H9 (cell line): ENCODE data around the gene WDPCP. TPM values are rescaled to one million over a fixed set of nuclear protein-coding genes. Genes with fewer than 3 reads are reported as not detected.

ENCODE experiments used
- DNase-seq: peaks from one replicate; pipeline ENCODE4 v3.0.0-alpha.2; 2017
- H2AFZ ChIP-seq: one replicate; pipeline ENCODE4 v1.6.1; 2013; ENCODE audit warnings: mild to moderate bottlenecking, low read length, control low read depth, moderate library complexity
- H2AK5ac ChIP-seq: 2 replicates; pipeline ENCODE4 v1.6.1; 2013; ENCODE audit warnings: low read length, control low read depth, mixed read lengths; ENCODE audit not compliant: insufficient read length
- H2BK120ac ChIP-seq: one replicate; pipeline ENCODE4 v1.6.1; 2013; ENCODE audit warnings: low read depth, mild to moderate bottlenecking, low read length, control low read depth, inconsistent platforms; ENCODE audit not compliant: poor library complexity, severe bottlenecking
- H2BK12ac ChIP-seq: 2 replicates; pipeline ENCODE4 v1.6.1; 2013; ENCODE audit warnings: low read length, control low read depth, mixed read lengths, low read depth; ENCODE audit not compliant: insufficient read length
- H2BK15ac ChIP-seq: 2 replicates; pipeline ENCODE4 v1.6.1; 2013; ENCODE audit warnings: low read depth, low read length, control low read depth
- H2BK20ac ChIP-seq: one replicate; pipeline ENCODE4 v1.6.1; 2013; ENCODE audit warnings: low read depth, mild to moderate bottlenecking, low read length, control low read depth, inconsistent platforms; ENCODE audit not compliant: poor library complexity, severe bottlenecking
- H2BK5ac ChIP-seq: 2 replicates; pipeline ENCODE4 v1.6.1; 2013; ENCODE audit warnings: low read length, control low read depth, mixed read lengths; ENCODE audit not compliant: insufficient read length
- H3K14ac ChIP-seq: 2 replicates; pipeline ENCODE4 v1.6.1; 2013; ENCODE audit warnings: low read length, control low read depth; ENCODE audit not compliant: insufficient read depth
- H3K18ac ChIP-seq: 2 replicates; pipeline ENCODE4 v1.6.1; 2013; ENCODE audit warnings: low read depth, mild to moderate bottlenecking, mixed read lengths, low read length, control low read depth; ENCODE audit not compliant: insufficient read length
- H3K23ac ChIP-seq: 2 replicates; pipeline ENCODE4 v1.6.1; 2013; ENCODE audit warnings: low read length, control low read depth, mixed read lengths, low read depth; ENCODE audit not compliant: insufficient read length
- H3K23me2 ChIP-seq: 2 replicates; pipeline ENCODE4 v1.6.1; 2013; ENCODE audit warnings: low read depth, mild to moderate bottlenecking, mixed read lengths, low read length, control low read depth; ENCODE audit not compliant: insufficient read length, poor library complexity, severe bottlenecking
- H3K27ac ChIP-seq: 2 replicates; pipeline ENCODE4 v1.5.1; 2013; ENCODE audit warnings: low read length, control low read depth, mixed read lengths, low read depth; ENCODE audit not compliant: insufficient read length
- H3K27me3 ChIP-seq: 2 replicates; pipeline ENCODE4 v1.6.1; 2013; ENCODE audit warnings: low read length, control low read depth, inconsistent platforms; ENCODE audit not compliant: insufficient read depth
- H3K4ac ChIP-seq: 2 replicates; pipeline ENCODE4 v1.6.1; 2013; ENCODE audit warnings: low read depth, mild to moderate bottlenecking, control low read depth, inconsistent platforms, low read length, moderate library complexity
- H3K4me1 ChIP-seq: 2 replicates; pipeline ENCODE4 v1.6.1; 2013; ENCODE audit warnings: low read length, control low read depth, inconsistent platforms; ENCODE audit not compliant: insufficient read depth
- H3K4me2 ChIP-seq: 2 replicates; pipeline ENCODE4 v1.6.1; 2013; ENCODE audit warnings: low read length, control low read depth, mixed read lengths; ENCODE audit not compliant: insufficient read length, insufficient read depth
- H3K56ac ChIP-seq: 2 replicates; pipeline ENCODE4 v1.6.1; 2013; ENCODE audit warnings: low read depth, mild to moderate bottlenecking, mixed read lengths, low read length, control low read depth; ENCODE audit not compliant: insufficient read length
- H3K79me1 ChIP-seq: 2 replicates; pipeline ENCODE4 v1.6.1; 2013; ENCODE audit warnings: low read depth, mild to moderate bottlenecking, moderate library complexity, low read length, control low read depth, inconsistent platforms; ENCODE audit not compliant: insufficient read depth, poor library complexity, severe bottlenecking
- H3K79me2 ChIP-seq: 2 replicates; pipeline ENCODE4 v1.6.1; 2013; ENCODE audit warnings: low read length, control low read depth, inconsistent platforms; ENCODE audit not compliant: insufficient read depth
- H3K9ac ChIP-seq: 2 replicates; pipeline ENCODE4 v1.6.1; 2013; ENCODE audit warnings: low read length, control low read depth, mixed read lengths; ENCODE audit not compliant: insufficient read length; ENCODE audit errors: extremely low read depth
- H3K9me3 ChIP-seq: one replicate; pipeline ENCODE4 v1.6.1; 2013; ENCODE audit warnings: low read depth, low read length, inconsistent platforms; ENCODE audit not compliant: control insufficient read depth
- H3T11ph ChIP-seq: one replicate; pipeline ENCODE4 v1.6.1; 2013; ENCODE audit warnings: mild to moderate bottlenecking, low read length, control low read depth, inconsistent platforms
- H4K20me1 ChIP-seq: one replicate; pipeline ENCODE4 v1.6.1; 2013; ENCODE audit not compliant: control insufficient read depth, insufficient read length, insufficient read depth
- H4K5ac ChIP-seq: 2 replicates; pipeline ENCODE4 v1.6.1; 2013; ENCODE audit warnings: low read depth, mild to moderate bottlenecking, mixed read lengths, low read length, control low read depth; ENCODE audit not compliant: insufficient read length
- H4K8ac ChIP-seq: replicated peaks from 2 replicates; pipeline ENCODE4 v1.6.1; 2013; ENCODE audit warnings: low read length, control low read depth, mixed read lengths, low read depth; ENCODE audit not compliant: insufficient read length
- H4K91ac ChIP-seq: 2 replicates; pipeline ENCODE4 v1.6.1; 2013; ENCODE audit warnings: low read depth, mild to moderate bottlenecking, moderate library complexity, mixed read lengths, low read length, control low read depth; ENCODE audit not compliant: insufficient read length
- H3K27ac Mint-ChIP-seq, 3 experiments: 2 replicates in 2 of 3; 3 replicates in 1 of 3; pipeline ENCODE4 v1.8.0; 2020 to 2021; ENCODE audit warnings: mixed read lengths in 3 of 3, mild to moderate bottlenecking in 1 of 3, moderate library complexity in 1 of 3
- H3K27me3 Mint-ChIP-seq: 2 replicates; pipeline ENCODE4 v1.8.0; 2021; ENCODE audit warnings: low read depth, mild to moderate bottlenecking, moderate library complexity, mixed read lengths
- H3K36me3 Mint-ChIP-seq, 3 experiments: 2 replicates in 2 of 3; 3 replicates in 1 of 3; pipeline ENCODE4 v1.8.0; 2020 to 2021; ENCODE audit warnings: low read depth in 3 of 3, mixed read lengths in 3 of 3; ENCODE audit not compliant: insufficient read depth in 1 of 3
- H3K4me1 Mint-ChIP-seq, 2 experiments: 2 replicates each; pipeline ENCODE4 v1.8.0; 2020; ENCODE audit warnings: mixed read lengths in 2 of 2
- H3K4me3 Mint-ChIP-seq, 2 experiments: 2 replicates in 1 of 2; 3 replicates in 1 of 2; pipeline ENCODE4 v1.8.0; 2020 to 2021; ENCODE audit warnings: mild to moderate bottlenecking in 2 of 2, mixed read lengths in 2 of 2, moderate library complexity in 1 of 2
- H3K9me3 Mint-ChIP-seq, 2 experiments: 2 replicates in 1 of 2; 3 replicates in 1 of 2; pipeline ENCODE4 v1.8.0; 2020; ENCODE audit warnings: mild to moderate bottlenecking in 2 of 2, mixed read lengths in 2 of 2, moderate library complexity in 1 of 2
- WGBS: extraction: QIAGEN DNeasy Blood & Tissue Kit; methylation state at CpG from one replicate; pipeline ENCODE4 v1.1.7; 2013; ENCODE audit warnings: missing lambda C conversion rate, low lambda C conversion rate, mixed read lengths; ENCODE audit not compliant: insufficient read length; ENCODE audit errors: extremely low coverage; 5-methylcytosine and 5-hydroxymethylcytosine counted together
- total RNA-seq: library from RNA; stranded (reverse); gene quantifications from 2 replicates; pipeline ENCODE4 v1.2.1, GENCODE V29; 2021
- TF ChIP-seq, protein P1 (sequence below): fragments of 200-600 bp; sonication (generic); conservative IDR thresholded peaks from 3 replicates; pipeline ENCODE4 v1.8.0; 2021; ENCODE audit warnings: antibody characterized with exemption, mild to moderate bottlenecking

The WDPCP gene
- total RNA-seq, 1 experiment from 2014 or later, result 22.4 TPM

DNA sequence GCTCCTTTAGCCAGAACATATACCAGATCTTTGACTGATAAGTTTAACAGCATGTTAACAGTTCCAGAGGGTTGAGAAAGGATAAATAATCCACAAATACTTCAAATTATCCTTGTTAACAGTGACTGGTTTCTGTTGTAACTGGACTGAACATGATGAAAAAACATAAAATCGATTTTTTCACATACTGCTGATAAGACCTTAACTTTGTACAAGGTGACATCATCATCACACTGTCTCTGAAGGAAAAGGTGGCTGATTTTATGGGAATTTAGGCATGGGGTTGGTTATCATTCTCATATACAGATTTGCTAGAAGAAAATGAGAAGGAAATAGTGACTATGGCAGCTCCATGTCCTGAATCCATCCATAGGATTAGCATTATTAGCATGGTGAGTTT is 501.6 kb downstream of the WDPCP start:
- Histone ChIP-seq H3K56ac (no peak overlapping the region), H3K4ac (no peak overlapping the region), H2BK15ac (no peak overlapping the region), H3K79me1 (no peaks in the 10 kb centered on the region), H4K20me1 (no peaks in the 10 kb centered on the region), H3K4me2 (no peak overlapping the region), H4K5ac (no peak overlapping the region), H2BK120ac (no peak overlapping the region), H4K91ac (no peak overlapping the region), H3K27me3 (no peaks in the 10 kb centered on the region), H3K27ac (no peak overlapping the region), H2AK5ac (no peak overlapping the region), H3K4me1 (no peaks in the 10 kb centered on the region), H3K18ac (no peak overlapping the region), H2BK20ac (no peak overlapping the region), H2BK5ac (no peak overlapping the region), H2AFZ (no peak overlapping the region), H3K14ac (no peak overlapping the region), H3K23me2 (no peaks in the 10 kb centered on the region), H3K23ac (no peak overlapping the region), H3T11ph (no peak overlapping the region), H4K8ac (no peak overlapping the region), H2BK12ac (no peak overlapping the region), H3K9me3 (no peaks in the 10 kb centered on the region), H3K9ac (no peak overlapping the region), H3K79me2 (no peaks in the 10 kb centered on the region)
- Mint-ChIP-seq H3K27ac (no peak overlapping the region), H3K4me3 (no peak overlapping the region), H3K27me3 (peaks cover 2% of the 10 kb centered on the region; the same call in 1 of the 2 replicates), H3K9me3 (peaks cover 2% of the 10 kb centered on the region in 2 experiments; a peak in 2 of 5 replicates), H3K36me3 (no peaks in the 10 kb centered on the region; a peak in 1 of 7 replicates), H3K4me1 (no peaks in the 10 kb centered on the region)
- DNase-seq, result no peak
- WGBS, result no CpG with 5 or more reads among the region's 1 CpG
- TF ChIP-seq, protein P1, sequence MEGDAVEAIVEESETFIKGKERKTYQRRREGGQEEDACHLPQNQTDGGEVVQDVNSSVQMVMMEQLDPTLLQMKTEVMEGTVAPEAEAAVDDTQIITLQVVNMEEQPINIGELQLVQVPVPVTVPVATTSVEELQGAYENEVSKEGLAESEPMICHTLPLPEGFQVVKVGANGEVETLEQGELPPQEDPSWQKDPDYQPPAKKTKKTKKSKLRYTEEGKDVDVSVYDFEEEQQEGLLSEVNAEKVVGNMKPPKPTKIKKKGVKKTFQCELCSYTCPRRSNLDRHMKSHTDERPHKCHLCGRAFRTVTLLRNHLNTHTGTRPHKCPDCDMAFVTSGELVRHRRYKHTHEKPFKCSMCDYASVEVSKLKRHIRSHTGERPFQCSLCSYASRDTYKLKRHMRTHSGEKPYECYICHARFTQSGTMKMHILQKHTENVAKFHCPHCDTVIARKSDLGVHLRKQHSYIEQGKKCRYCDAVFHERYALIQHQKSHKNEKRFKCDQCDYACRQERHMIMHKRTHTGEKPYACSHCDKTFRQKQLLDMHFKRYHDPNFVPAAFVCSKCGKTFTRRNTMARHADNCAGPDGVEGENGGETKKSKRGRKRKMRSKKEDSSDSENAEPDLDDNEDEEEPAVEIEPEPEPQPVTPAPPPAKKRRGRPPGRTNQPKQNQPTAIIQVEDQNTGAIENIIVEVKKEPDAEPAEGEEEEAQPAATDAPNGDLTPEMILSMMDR, result no peak
